ENCODE measurements around the gene MT3. TPM values are rescaled to one million over a fixed set of nuclear protein-coding genes. Genes with fewer than 3 reads are reported as not detected.

Gene MT3
- total RNA-seq, 1 experiment from 2014 or later: not detected

DNA sequence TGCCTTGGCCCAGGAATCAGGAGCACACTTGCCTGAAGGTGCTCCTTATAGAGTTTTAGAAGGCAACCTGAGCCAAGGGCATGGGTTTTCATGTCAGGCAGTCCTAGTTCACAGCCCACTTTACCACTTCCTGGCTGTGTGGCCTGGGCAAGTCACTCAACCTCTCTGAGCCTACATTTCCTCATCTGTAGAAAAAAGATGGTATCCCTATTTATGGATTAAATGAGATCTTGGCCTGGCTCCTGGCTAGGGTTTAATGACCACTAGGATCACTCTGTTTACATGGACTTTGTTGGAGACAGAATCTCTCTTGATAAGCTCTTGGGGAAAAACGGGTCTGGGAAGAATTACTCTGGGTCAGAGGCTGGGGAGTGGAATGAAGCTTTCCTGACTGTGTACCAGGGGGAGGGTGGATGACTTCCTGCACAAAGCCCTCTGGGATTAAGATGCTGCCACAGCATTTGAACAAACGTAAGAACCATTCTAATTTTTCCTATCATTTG, 21.3 kb downstream of the MT3 start:
- peak overlapping the region; percentile 90; the same call in 1 of the 2 replicates for H3K4me3 ChIP-seq
- no peaks in the 10 kb centered on the region for H3K36me3 ChIP-seq (ENCODE audit: low read depth)
- no peak for TF ChIP-seq EZH2 (IDR thresholded peaks at IDR 0.05; ENCODE audit: low read depth)
- no peak for TF ChIP-seq CTCF (conservative IDR thresholded peaks at IDR 0.05)
- ChIA-PET POLR2A (ENCODE audit: unreplicated experiment) (interaction anchor here (0.6 to 1.5 kb wide), 2 partner anchors 39 to 372 kb away, joined by 3 to 9 read pairs; no protein-coding TSS in a partner anchor), CTCF (interaction anchor here (0.5 to 1.3 kb wide), 2 partner anchors 33 to 89 kb away, joined by 3 to 4 read pairs; no protein-coding TSS in a partner anchor)
- no peaks in the 10 kb centered on the region; the same call in 1 of the 2 replicates for H3K79me2 ChIP-seq (ENCODE audit: low read depth)
- peak overlapping the region; percentile 73 for H3K27ac ChIP-seq
- H3K9me3 ChIP-seq (ENCODE audit: insufficient read depth, low read depth): no peaks in the 10 kb centered on the region
- H3K4me1 ChIP-seq (replicated peaks; ENCODE audit: insufficient read depth): peaks cover 96% of the 10 kb centered on the region
- peaks cover 65% of the 10 kb centered on the region for H3F3A ChIP-seq (ENCODE audit: insufficient read depth, low read depth)
- no TSS peak for BruUV-seq (replicated peaks)
- no peak for DNase-seq
- no peaks in the 10 kb centered on the region for H3K9me2 ChIP-seq (ENCODE audit: insufficient read depth)
- intact Hi-C loops (cut with micrococcal nuclease; ENCODE audit: unreplicated experiment): no loop called here
- H3K27me3 ChIP-seq (ENCODE audit: insufficient read depth, low read depth): no peaks in the 10 kb centered on the region
- peak overlapping the region; percentile 90 for H3K4me2 ChIP-seq
- H2AFZ ChIP-seq: no peak overlapping the region
- no peaks in the 10 kb centered on the region for H4K20me1 ChIP-seq (ENCODE audit: insufficient read depth)

DNA sequence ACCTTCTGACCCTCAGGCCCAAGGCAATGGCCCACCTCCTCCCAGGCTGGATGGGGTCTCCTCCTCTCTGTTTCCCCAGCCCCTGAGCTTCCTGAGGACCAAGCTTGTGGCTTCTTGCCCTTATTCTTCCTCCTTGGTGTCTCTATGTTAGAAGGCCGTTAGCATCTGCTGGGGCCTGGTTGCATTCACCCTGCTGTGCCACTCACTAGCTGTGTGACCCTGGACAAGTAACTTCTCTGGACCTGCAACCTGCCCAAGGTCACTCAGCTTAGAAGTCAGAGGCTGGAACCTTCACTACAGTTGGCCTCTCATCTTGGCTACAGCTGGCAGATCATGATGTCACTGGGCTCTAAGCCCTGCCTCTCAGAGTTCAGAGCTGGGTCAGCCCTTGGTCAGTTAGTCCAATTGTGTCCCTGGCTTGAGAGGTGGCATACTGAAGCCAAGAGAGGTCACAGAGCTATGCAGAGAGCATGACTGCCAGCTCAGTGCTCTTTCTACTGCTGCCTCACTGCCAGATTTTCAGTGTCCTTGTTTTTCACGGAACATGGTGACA, 22.0 kb downstream of the MT3 start:
- POLR2A ChIA-PET (ENCODE audit: unreplicated experiment): interaction anchor here (0.6 to 1.5 kb wide), 2 partner anchors 38 to 372 kb away, joined by 3 to 9 read pairs; no protein-coding TSS in a partner anchor
- peaks cover 92% of the 10 kb centered on the region for H3K4me1 ChIP-seq (replicated peaks; ENCODE audit: insufficient read depth)
- intact Hi-C loops (cut with micrococcal nuclease; ENCODE audit: unreplicated experiment): no loop called here

DNA sequence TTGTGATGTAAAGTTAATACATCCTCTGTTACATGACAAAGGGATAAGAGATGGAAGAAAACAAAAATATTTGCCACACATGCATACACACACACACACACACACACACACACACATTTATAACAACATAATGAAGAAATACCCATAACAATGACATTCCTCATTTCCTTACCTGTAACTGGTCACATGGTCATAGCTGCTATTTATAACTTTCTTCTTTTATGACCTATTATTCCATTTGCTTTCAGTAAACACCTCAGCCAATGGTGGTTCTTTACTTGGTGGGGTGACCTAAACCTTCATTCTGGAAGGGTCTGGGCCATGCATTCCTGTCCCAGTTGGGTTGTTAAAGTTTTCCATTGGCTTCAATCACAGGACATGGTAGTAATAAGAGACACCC, 24.4 kb downstream of the MT3 start:
- ChIA-PET POLR2A (ENCODE audit: unreplicated experiment) (no interaction called here), CTCF (no interaction called here)
- Histone ChIP-seq H3K9me2 (ENCODE audit: insufficient read depth) (no peaks in the 10 kb centered on the region), H3K27me3 (ENCODE audit: insufficient read depth, low read depth) (no peaks in the 10 kb centered on the region), H4K20me1 (ENCODE audit: insufficient read depth) (no peaks in the 10 kb centered on the region), H3K4me2 (peak overlapping the region; percentile 55), H3K36me3 (ENCODE audit: low read depth) (no peaks in the 10 kb centered on the region), H3K4me1 (replicated peaks; ENCODE audit: insufficient read depth) (peaks cover 72% of the 10 kb centered on the region), H3F3A (ENCODE audit: insufficient read depth, low read depth) (peaks cover 40% of the 10 kb centered on the region), H3K79me2 (ENCODE audit: low read depth) (no peaks in the 10 kb centered on the region; the same call in 1 of the 2 replicates), H3K4me3 (no peak overlapping the region), H3K9me3 (ENCODE audit: insufficient read depth, low read depth) (no peaks in the 10 kb centered on the region), H2AFZ (no peak overlapping the region), H3K27ac (peak overlapping the region; percentile 79)
- intact Hi-C loops (cut with micrococcal nuclease; ENCODE audit: unreplicated experiment): no loop called here
- BruUV-seq (replicated peaks): no TSS peak
- peak in 1 of 2 experiments; percentile 48 for DNase-seq
- TF ChIP-seq CTCF (conservative IDR thresholded peaks at IDR 0.05) (no peak), EZH2 (IDR thresholded peaks at IDR 0.05; ENCODE audit: low read depth) (no peak)

More for the DNA sequence above, 22.0 kb downstream of the MT3 start:
- no peaks in the 10 kb centered on the region for H3K36me3 ChIP-seq (ENCODE audit: low read depth)
- H3K4me2 ChIP-seq: peak overlapping the region; percentile 90
- H3F3A ChIP-seq (ENCODE audit: insufficient read depth, low read depth): peaks cover 59% of the 10 kb centered on the region
- peak overlapping the region; percentile 73 for H3K27ac ChIP-seq
- no peak overlapping the region for H3K4me3 ChIP-seq
- no TSS peak for BruUV-seq (replicated peaks)
- CTCF ChIA-PET: interaction anchor here (0.5 to 1.3 kb wide), 2 partner anchors 32 to 89 kb away, joined by 3 to 4 read pairs; no protein-coding TSS in a partner anchor
- no peaks in the 10 kb centered on the region for H4K20me1 ChIP-seq (ENCODE audit: insufficient read depth)
- H2AFZ ChIP-seq: no peak overlapping the region
- DNase-seq: peak in 1 of 2 experiments; percentile 75
- no peaks in the 10 kb centered on the region for H3K9me2 ChIP-seq (ENCODE audit: insufficient read depth)
- H3K79me2 ChIP-seq (ENCODE audit: low read depth): no peaks in the 10 kb centered on the region; the same call in 1 of the 2 replicates
- H3K9me3 ChIP-seq (ENCODE audit: insufficient read depth, low read depth): no peaks in the 10 kb centered on the region
- TF ChIP-seq CTCF (conservative IDR thresholded peaks at IDR 0.05): no peak
- no peak for TF ChIP-seq EZH2 (IDR thresholded peaks at IDR 0.05; ENCODE audit: low read depth)
- no peaks in the 10 kb centered on the region for H3K27me3 ChIP-seq (ENCODE audit: insufficient read depth, low read depth)

Data from PC-9 (cell line).